HG03025 (cell line): ENCODE results near the gene DOCK9.

Experiments
- ATAC-seq: cut with Tn5 transposase; IDR thresholded peaks from one replicate; pipeline ENCODE4 v1.9.1; 2021; ENCODE audit warnings: mild to moderate bottlenecking, moderate library complexity; ENCODE audit not compliant: unreplicated experiment, low FRiP score

Gene DOCK9

GRCh38 chr13:98951266-98951665 is 26.6 kb downstream of the DOCK9 start:
- ATAC-seq: no peak

GRCh38 chr13:98950705-98951104 is 27.2 kb downstream of the DOCK9 start:
- no peak for ATAC-seq

GRCh38 chr13:98947925-98948324 is 29.9 kb downstream of the DOCK9 start:
- no peak for ATAC-seq

- no peak for ATAC-seq
These were observed 31.8 kb downstream of the DOCK9 start for GRCh38 chr13:98945863-98946605.

GRCh38 chr13:98944336-98944735 is 33.5 kb downstream of the DOCK9 start:
- ATAC-seq: no peak

- no peak for ATAC-seq
These were observed 34.9 kb downstream of the DOCK9 start for GRCh38 chr13:98942997-98943396.

- ATAC-seq: no peak
These were observed 35.4 kb downstream of the DOCK9 start for GRCh38 chr13:98942485-98942884.

- no peak for ATAC-seq
These were observed 36.3 kb downstream of the DOCK9 start for GRCh38 chr13:98941536-98941935.

GRCh38 chr13:98941126-98941525 is 36.7 kb downstream of the DOCK9 start:
- no peak for ATAC-seq

GRCh38 chr13:98940325-98941001 is 37.4 kb downstream of the DOCK9 start:
- no peak for ATAC-seq

GRCh38 chr13:98939660-98940191 is 38.1 kb downstream of the DOCK9 start:
- no peak for ATAC-seq

- ATAC-seq: no peak
These were observed 39.1 kb downstream of the DOCK9 start for GRCh38 chr13:98938801-98939200.

GRCh38 chr13:98937911-98938381 is 39.9 kb downstream of the DOCK9 start:
- no peak for ATAC-seq

GRCh38 chr13:98934243-98934642 is 43.6 kb downstream of the DOCK9 start:
- no peak for ATAC-seq

GRCh38 chr13:98930151-98930591 is 47.7 kb downstream of the DOCK9 start:
- no peak for ATAC-seq

GRCh38 chr13:98927951-98928927 is 49.6 kb downstream of the DOCK9 start:
- no peak for ATAC-seq

- no peak for ATAC-seq
These were observed 51.9 kb downstream of the DOCK9 start for GRCh38 chr13:98925949-98926348.

- ATAC-seq: no peak
These were observed 54.0 kb downstream of the DOCK9 start for GRCh38 chr13:98923641-98924397.

GRCh38 chr13:98922306-98922705 is 55.6 kb downstream of the DOCK9 start:
- no peak for ATAC-seq

- ATAC-seq: no peak
These were observed 56.1 kb downstream of the DOCK9 start for GRCh38 chr13:98921786-98922185.
